Measurements from ENCODE around the gene AHCYL1. TPM values are rescaled to one million over a fixed set of nuclear protein-coding genes. Genes with fewer than 3 reads are reported as not detected.

AHCYL1 gene
- total RNA-seq, 4 donors from 2014 or later, result 77.0 to 112 (median 87.2) TPM

DNA sequence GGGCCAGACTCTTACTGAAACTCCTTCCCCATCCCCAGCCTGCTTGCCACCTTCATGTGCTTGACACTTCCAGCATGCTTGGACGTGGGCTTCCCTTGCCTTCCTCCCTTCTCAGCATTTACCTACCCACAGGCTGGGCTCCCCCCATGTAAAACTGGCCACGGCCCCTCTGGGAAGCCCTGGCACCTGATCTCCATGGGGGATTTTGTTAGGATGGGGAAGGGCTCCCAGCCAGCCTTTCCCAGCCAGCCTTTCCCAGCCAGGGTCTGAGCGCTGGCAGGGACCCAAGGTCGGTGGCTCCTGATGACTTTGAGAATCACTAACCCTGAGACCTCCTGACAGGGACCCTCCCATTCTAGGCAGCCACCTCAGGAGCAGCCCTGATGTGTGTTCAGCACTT lies 79.2 kb downstream of the AHCYL1 start:
- TF ChIP-seq, protein P1, sequence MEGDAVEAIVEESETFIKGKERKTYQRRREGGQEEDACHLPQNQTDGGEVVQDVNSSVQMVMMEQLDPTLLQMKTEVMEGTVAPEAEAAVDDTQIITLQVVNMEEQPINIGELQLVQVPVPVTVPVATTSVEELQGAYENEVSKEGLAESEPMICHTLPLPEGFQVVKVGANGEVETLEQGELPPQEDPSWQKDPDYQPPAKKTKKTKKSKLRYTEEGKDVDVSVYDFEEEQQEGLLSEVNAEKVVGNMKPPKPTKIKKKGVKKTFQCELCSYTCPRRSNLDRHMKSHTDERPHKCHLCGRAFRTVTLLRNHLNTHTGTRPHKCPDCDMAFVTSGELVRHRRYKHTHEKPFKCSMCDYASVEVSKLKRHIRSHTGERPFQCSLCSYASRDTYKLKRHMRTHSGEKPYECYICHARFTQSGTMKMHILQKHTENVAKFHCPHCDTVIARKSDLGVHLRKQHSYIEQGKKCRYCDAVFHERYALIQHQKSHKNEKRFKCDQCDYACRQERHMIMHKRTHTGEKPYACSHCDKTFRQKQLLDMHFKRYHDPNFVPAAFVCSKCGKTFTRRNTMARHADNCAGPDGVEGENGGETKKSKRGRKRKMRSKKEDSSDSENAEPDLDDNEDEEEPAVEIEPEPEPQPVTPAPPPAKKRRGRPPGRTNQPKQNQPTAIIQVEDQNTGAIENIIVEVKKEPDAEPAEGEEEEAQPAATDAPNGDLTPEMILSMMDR (IDR thresholded peaks at IDR 0.05; ENCODE audit: low read depth), result no peak

DNA sequence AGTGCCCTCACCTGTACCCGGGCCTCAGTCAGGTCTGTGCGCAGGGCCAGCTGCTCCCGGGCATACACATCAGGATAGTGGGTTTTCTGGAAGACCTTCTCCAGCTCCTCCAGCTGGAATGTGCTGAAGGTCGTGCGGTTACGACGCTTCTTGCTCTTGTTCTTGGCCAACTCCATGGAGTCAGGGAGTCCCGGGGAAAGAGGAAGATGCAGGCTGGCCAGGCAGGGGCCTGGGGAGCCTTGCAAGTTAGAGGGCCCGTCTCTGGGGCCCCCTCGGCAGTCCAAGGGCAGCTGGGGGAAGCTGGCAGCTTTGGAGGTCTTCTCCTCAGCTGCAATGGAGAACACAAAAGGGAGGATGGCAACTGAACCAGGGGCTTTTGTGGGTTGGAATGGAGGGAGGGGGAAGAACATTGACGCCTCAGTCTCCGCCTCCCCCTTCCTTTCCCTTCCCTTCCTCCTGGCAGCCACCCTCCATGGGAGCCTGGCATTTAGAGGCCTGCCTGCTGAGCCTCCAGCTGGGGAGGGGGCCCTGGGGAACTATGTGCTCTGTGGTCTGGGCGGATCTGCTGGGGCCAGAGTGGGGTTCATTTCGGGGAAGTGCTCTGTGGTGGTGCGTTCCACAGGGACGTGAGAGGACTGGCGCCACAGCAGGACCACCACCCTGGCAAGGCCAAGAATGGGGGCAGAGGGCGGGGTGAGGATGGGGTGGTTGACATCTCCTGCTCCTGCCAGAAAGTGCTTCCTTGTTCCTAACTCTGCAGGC lies 80.2 kb downstream of the AHCYL1 start:
- TF ChIP-seq, protein P1 (IDR thresholded peaks at IDR 0.05; ENCODE audit: low read depth), result no peak

DNA sequence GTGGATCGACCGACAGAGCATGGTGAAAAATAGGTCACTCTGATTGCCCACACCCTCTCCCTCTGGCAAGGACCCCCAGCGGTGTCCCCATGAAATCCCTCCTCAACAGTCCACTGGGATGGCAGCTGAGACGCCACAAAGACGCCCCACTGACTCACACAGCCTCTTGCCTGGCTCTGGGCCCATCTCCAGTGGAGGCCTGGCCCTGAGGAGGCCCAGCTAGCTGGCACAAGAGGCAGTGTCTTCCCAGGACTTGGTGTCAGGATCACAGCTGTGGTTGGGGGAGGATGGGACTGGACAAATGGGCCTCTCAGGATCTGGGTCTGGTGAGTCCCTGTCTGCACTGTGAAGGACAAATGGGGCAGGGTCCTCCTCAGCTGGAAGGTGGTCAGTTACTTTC lies 81.3 kb downstream of the AHCYL1 start:
- TF ChIP-seq, protein P1 (IDR thresholded peaks at IDR 0.05; ENCODE audit: low read depth), result no peak

DNA sequence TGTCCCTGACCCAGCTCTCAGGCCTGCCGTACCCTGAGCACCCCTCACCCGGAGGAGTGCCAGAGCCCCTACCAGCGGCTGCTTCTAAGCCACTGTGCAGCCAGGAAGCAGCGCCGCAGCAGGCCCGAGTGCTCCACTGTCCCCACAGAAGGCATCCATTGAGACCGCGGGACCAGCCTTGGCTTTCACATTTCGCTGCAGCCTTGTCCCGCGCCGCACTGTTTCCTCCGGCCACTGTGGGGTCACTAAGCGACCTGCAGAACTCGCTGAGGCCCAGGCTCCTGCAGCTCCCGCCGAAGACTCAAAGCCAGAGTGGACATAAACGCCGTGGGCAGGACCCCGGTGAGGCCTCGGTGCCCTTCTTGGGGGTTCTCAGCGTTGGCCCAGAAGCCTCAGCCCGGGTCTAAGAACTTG lies 82.9 kb downstream of the AHCYL1 start:
- TF ChIP-seq, protein P1 (IDR thresholded peaks at IDR 0.05; ENCODE audit: low read depth), result no peak

DNA sequence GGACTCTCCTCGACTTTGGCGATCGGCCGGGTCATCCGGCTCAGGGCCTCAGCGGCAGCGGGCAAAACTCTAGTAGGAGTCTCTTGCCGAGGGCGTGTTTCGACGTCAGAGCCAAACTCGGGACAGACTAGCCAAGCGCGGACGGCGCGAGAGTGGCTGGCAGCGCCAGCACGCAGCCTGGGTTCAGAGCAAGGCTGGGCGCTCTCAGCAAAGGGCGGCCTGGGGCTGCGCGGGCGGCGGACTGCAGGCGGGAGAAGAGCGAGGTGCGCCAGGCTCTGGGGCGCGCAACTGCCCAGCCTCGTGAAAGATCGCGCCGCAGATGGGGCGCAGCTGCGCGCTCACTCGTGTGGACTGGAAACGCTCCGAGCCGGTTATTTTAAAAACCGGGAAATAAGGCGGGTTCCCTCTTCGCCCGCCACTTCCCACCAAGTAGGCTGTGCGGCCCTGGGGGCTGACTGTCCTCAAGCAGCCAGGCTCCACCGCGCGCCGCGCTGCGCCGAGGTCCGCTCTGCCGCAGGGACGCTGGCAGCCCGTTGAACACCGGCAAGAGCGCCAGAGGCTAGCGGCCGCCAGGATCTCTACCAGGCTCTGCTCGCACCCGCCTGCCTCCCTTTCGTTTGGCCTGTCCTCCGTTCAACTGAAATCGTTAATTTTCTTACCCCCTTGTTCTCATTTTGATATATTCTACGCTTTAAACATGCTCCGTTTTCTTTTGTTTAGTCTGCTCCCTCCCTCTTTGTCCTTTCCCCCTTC lies 83.5 kb downstream of the AHCYL1 start:
- TF ChIP-seq, protein P1 (IDR thresholded peaks at IDR 0.05; ENCODE audit: low read depth), result no peak

DNA sequence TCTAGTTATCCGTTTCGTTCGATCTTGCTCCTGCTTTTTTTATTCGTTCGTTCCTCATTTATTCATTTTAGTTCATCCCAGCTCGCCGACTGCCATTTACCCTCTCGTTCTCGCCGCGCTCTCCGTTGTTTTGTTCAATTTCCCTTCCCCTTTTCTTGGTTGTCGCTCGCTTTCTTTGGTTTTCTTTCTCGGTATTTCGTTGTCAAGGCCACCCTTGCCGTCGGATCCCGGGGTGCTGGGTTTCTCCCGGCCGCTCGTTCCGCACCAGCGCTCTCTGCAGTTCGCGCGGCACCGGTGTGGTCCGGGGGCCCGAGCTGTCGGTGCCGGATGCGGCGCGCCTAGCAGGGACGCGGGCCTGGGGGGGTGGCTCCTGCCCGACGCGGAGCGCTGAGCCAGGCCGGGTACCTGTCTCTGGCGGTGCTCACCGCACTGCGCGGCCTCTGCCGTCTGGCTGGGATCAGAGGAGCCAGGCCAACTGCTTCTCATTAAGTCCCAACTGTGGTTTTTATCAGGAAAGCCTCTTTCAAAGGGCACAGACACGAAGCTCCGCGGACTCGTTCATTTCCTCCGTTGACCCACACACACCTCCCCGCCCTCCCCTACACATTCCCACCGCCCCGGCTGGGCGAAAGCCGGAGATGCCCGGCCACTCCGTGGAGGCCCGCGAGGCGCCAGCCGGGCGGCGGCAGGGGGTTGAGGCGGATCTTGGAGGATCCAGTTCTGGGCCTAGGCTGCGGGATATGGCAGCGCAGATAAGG lies 84.3 kb downstream of the AHCYL1 start:
- TF ChIP-seq, protein P1 (IDR thresholded peaks at IDR 0.05; ENCODE audit: low read depth), result no peak

All from subcutaneous adipose tissue (tissue), 4 donors.